Vagina (tissue), 2 donors: ENCODE data around the gene TWIST2. TPM values are rescaled to one million over a fixed set of nuclear protein-coding genes. Genes with fewer than 3 reads are reported as not detected.

Experiments
- DNase-seq, 2 donors: peaks; one replicate each; pipeline ENCODE4 v3.0.0-alpha.2; 2017; ENCODE audit errors: extremely low spot score in 2 of 2
- H3K27ac ChIP-seq: fragments of 200-600 bp; sonication (generic); one replicate; pipeline ENCODE4 v1.5.1; 2019
- H3K27me3 ChIP-seq: fragments of 200-600 bp; sonication (generic); one replicate; pipeline ENCODE4 v1.5.1; 2019
- H3K36me3 ChIP-seq, 2 donors: fragments of 200-600 bp; sonication (generic); one replicate each; pipeline ENCODE4 v1.5.1; 2017 to 2019
- H3K4me1 ChIP-seq: fragments of 200-600 bp; sonication (generic); one replicate; pipeline ENCODE4 v1.5.1; 2019
- H3K4me3 ChIP-seq, 2 donors: fragments of 200-600 bp; sonication (generic); 1 replicate in 1 of 2; 2 replicates in 1 of 2; pipeline ENCODE4 v1.5.1; 2016 to 2019
- H3K9me3 ChIP-seq: fragments of 200-600 bp; sonication (generic); one replicate; pipeline ENCODE4 v1.5.1; 2019
- CTCF ChIP-seq, 3 experiments: fragments of 450-650 bp in 2 of 3; fragments of 200-600 bp in 1 of 3; sonication (generic) in 1 of 3; IDR thresholded peaks; one replicate each; pipeline ENCODE4 v1.5.1; 2017 to 2019; ENCODE audit warnings: antibody characterized with exemption in 3 of 3, mild to moderate bottlenecking in 2 of 3, moderate library complexity in 2 of 3
- POLR2A ChIP-seq, 2 donors: fragments of 450-650 bp; IDR thresholded peaks; one replicate each; pipeline ENCODE4 v1.6.1; 2017; ENCODE audit warnings: antibody characterized with exemption in 2 of 2, mild to moderate bottlenecking in 2 of 2, moderate library complexity in 2 of 2
- POLR2AphosphoS5 ChIP-seq, 2 donors: sonication (generic); formaldehyde crosslinking; IDR thresholded peaks; one replicate each; pipeline ENCODE4 v1.9.0; 2017; ENCODE audit warnings: antibody characterized with exemption in 2 of 2, mild to moderate bottlenecking in 2 of 2, low read depth in 1 of 2; ENCODE audit not compliant: insufficient read depth in 1 of 2
- intact Hi-C: fragments of 100-400 bp; cut with DNase I; formaldehyde crosslinking; loops from one replicate; pipeline ENCODE4 v1.15.1; 2023
- total RNA-seq: library from RNA; depleted of rRNA; stranded (reverse); fragments of >200 nt; gene quantifications from one replicate; pipeline ENCODE4 v1.2.3, GENCODE V29; 2016

TWIST2 gene
- total RNA-seq, 1 donor from 2014 or later = 214 TPM

GRCh38 chr2:238810321-238810720, 37.6 kb upstream of the TWIST2 start:
- Histone ChIP-seq H3K4me3 (no peak overlapping the region), H3K27me3 (no peaks in the 10 kb centered on the region), H3K9me3 (no peaks in the 10 kb centered on the region), H3K36me3 (no peaks in the 10 kb centered on the region), H3K27ac (peak overlapping the region; percentile 69), H3K4me1 (no peaks in the 10 kb centered on the region)
- peak in 1 of 2 donors; percentile 79 for DNase-seq
- TF ChIP-seq POLR2A (IDR thresholded peaks at IDR 0.05) (no peak), POLR2AphosphoS5 (IDR thresholded peaks at IDR 0.05; ENCODE audit: insufficient read depth in 1 of 2, low read depth in 1 of 2) (no peak), CTCF (IDR thresholded peaks at IDR 0.05) (no peak)
- intact Hi-C loops = no loop called here

DNA sequence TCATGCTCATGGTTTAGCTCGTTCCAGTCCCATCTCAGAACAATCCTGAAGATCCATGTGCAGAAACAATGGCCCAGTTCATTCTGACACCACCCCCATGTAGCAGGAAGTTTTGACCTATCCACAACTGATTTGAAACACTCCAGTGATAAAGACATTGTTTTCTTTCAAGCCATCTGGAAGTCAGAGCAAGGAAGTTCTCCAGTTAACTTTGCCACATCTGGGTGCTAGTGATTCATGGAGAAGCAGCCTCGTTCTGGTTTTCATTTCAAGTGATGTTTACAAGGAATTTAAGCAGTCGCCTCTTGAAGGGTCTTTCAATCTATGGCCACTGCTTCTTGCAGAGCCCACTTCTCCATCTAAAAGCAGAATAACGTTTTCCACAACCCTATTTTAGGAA, 36.6 kb upstream of the TWIST2 start:
- no peaks in the 10 kb centered on the region for H3K27me3 ChIP-seq
- TF ChIP-seq CTCF (IDR thresholded peaks at IDR 0.05) = no peak
- no peak for TF ChIP-seq POLR2AphosphoS5 (IDR thresholded peaks at IDR 0.05; ENCODE audit: insufficient read depth in 1 of 2, low read depth in 1 of 2)
- TF ChIP-seq POLR2A (IDR thresholded peaks at IDR 0.05) = no peak
- intact Hi-C loops = no loop called here
- no peaks in the 10 kb centered on the region for H3K36me3 ChIP-seq
- no peaks in the 10 kb centered on the region for H3K4me1 ChIP-seq
- no peak for DNase-seq
- H3K4me3 ChIP-seq = peak overlapping the region in 1 of 2 donors; percentile 11
- H3K27ac ChIP-seq = peak overlapping the region; percentile 69
- H3K9me3 ChIP-seq = no peaks in the 10 kb centered on the region

- H3K4me3 ChIP-seq = peak overlapping the region in 1 of 2 donors; percentile 11
- intact Hi-C loops = no loop called here
- no peak for DNase-seq
- H3K36me3 ChIP-seq = no peaks in the 10 kb centered on the region
- H3K4me1 ChIP-seq = no peaks in the 10 kb centered on the region
- TF ChIP-seq CTCF (IDR thresholded peaks at IDR 0.05) (no peak), POLR2AphosphoS5 (IDR thresholded peaks at IDR 0.05; ENCODE audit: insufficient read depth in 1 of 2, low read depth in 1 of 2) (no peak), POLR2A (IDR thresholded peaks at IDR 0.05) (no peak)
- no peaks in the 10 kb centered on the region for H3K9me3 ChIP-seq
- peak overlapping the region; percentile 69 for H3K27ac ChIP-seq
- no peaks in the 10 kb centered on the region for H3K27me3 ChIP-seq
Measured at GRCh38 chr2:238811759-238812158, 36.1 kb upstream of the TWIST2 start.

- H3K27me3 ChIP-seq = no peaks in the 10 kb centered on the region
- no peak overlapping the region for H3K27ac ChIP-seq
- peak in 1 of 2 donors; percentile 55 for DNase-seq
- TF ChIP-seq CTCF (IDR thresholded peaks at IDR 0.05) (no peak), POLR2AphosphoS5 (IDR thresholded peaks at IDR 0.05; ENCODE audit: insufficient read depth in 1 of 2, low read depth in 1 of 2) (no peak), POLR2A (IDR thresholded peaks at IDR 0.05) (no peak)
- no peaks in the 10 kb centered on the region for H3K9me3 ChIP-seq
- H3K4me1 ChIP-seq = no peaks in the 10 kb centered on the region
- H3K36me3 ChIP-seq = no peaks in the 10 kb centered on the region
- intact Hi-C loops = no loop called here
- no peak overlapping the region for H3K4me3 ChIP-seq
Measured at GRCh38 chr2:238813109-238813508, 34.8 kb upstream of the TWIST2 start.

- peak in 1 of 2 donors; percentile 52 for DNase-seq
- TF ChIP-seq POLR2A (IDR thresholded peaks at IDR 0.05) = no peak
- TF ChIP-seq POLR2AphosphoS5 (IDR thresholded peaks at IDR 0.05; ENCODE audit: insufficient read depth in 1 of 2, low read depth in 1 of 2) = no peak
- no peak for TF ChIP-seq CTCF (IDR thresholded peaks at IDR 0.05)
- Histone ChIP-seq H3K9me3 (no peaks in the 10 kb centered on the region), H3K4me3 (no peak overlapping the region), H3K36me3 (no peaks in the 10 kb centered on the region), H3K4me1 (no peaks in the 10 kb centered on the region), H3K27ac (no peak overlapping the region), H3K27me3 (no peaks in the 10 kb centered on the region)
- intact Hi-C loops = no loop called here
Measured at GRCh38 chr2:238814815-238815214, 33.1 kb upstream of the TWIST2 start.
